Nephron (organoid): Measurements from ENCODE around the gene RNF41.

Experiments
- H3K27ac Mint-ChIP-seq, 3 experiments: 2 replicates each; pipeline ENCODE4 v1.8.0; 2020; ENCODE audit warnings: mixed read lengths in 3 of 3, mild to moderate bottlenecking in 2 of 3, moderate library complexity in 1 of 3
- H3K27me3 Mint-ChIP-seq: 2 replicates; pipeline ENCODE4 v1.8.0; 2021; ENCODE audit warnings: low read depth, mild to moderate bottlenecking, moderate library complexity, mixed read lengths
- H3K36me3 Mint-ChIP-seq: 2 replicates; pipeline ENCODE4 v1.8.0; 2020; ENCODE audit warnings: low read depth, mixed read lengths
- H3K4me1 Mint-ChIP-seq: 2 replicates; pipeline ENCODE4 v1.8.0; 2020; ENCODE audit warnings: mixed read lengths
- H3K4me3 Mint-ChIP-seq, 3 experiments: 2 replicates each; pipeline ENCODE4 v1.8.0; 2020; ENCODE audit warnings: mild to moderate bottlenecking in 3 of 3, mixed read lengths in 3 of 3, moderate library complexity in 2 of 3
- H3K9me3 Mint-ChIP-seq: 2 replicates; pipeline ENCODE4 v1.8.0; 2020; ENCODE audit warnings: mixed read lengths
- CTCF ChIP-seq, 3 experiments: fragments of 200-600 bp; sonication (generic); IDR thresholded peaks; one replicate each; pipeline ENCODE4 v1.5.0; 2021; ENCODE audit warnings: antibody characterized with exemption in 3 of 3; ENCODE audit not compliant: unreplicated experiment in 3 of 3

Gene RNF41

GRCh38 chr12:56237552-56237951 lies 15.8 kb upstream of the RNF41 start:
- H3K27ac Mint-ChIP-seq, result no peak overlapping the region
- peaks cover 28% of the 10 kb centered on the region for H3K36me3 Mint-ChIP-seq
- no peaks in the 10 kb centered on the region for H3K9me3 Mint-ChIP-seq
- TF ChIP-seq CTCF (IDR thresholded peaks at IDR 0.05; ENCODE audit: unreplicated experiment in 3 of 3), result no peak
- H3K4me3 Mint-ChIP-seq, result no peak overlapping the region
- H3K4me1 Mint-ChIP-seq, result no peaks in the 10 kb centered on the region
- H3K27me3 Mint-ChIP-seq, result peaks cover 4% of the 10 kb centered on the region

GRCh38 chr12:56236985-56237384 lies 15.3 kb upstream of the RNF41 start:
- Mint-ChIP-seq H3K4me1 (no peaks in the 10 kb centered on the region), H3K4me3 (no peak overlapping the region), H3K27me3 (peaks cover 4% of the 10 kb centered on the region), H3K27ac (no peak overlapping the region), H3K9me3 (no peaks in the 10 kb centered on the region), H3K36me3 (peaks cover 22% of the 10 kb centered on the region)
- TF ChIP-seq CTCF (IDR thresholded peaks at IDR 0.05; ENCODE audit: unreplicated experiment in 3 of 3), result no peak

- no peaks in the 10 kb centered on the region for H3K4me1 Mint-ChIP-seq
- TF ChIP-seq CTCF (IDR thresholded peaks at IDR 0.05; ENCODE audit: unreplicated experiment in 3 of 3), result no peak
- H3K36me3 Mint-ChIP-seq, result peaks cover 14% of the 10 kb centered on the region
- H3K9me3 Mint-ChIP-seq, result no peaks in the 10 kb centered on the region
- no peak overlapping the region for H3K4me3 Mint-ChIP-seq
- no peak overlapping the region for H3K27ac Mint-ChIP-seq
- H3K27me3 Mint-ChIP-seq, result peaks cover 4% of the 10 kb centered on the region
Measured at GRCh38 chr12:56236091-56236490, 14.4 kb upstream of the RNF41 start.

- no peak overlapping the region for H3K4me3 Mint-ChIP-seq
- H3K9me3 Mint-ChIP-seq, result no peaks in the 10 kb centered on the region
- H3K27me3 Mint-ChIP-seq, result peaks cover 4% of the 10 kb centered on the region
- peaks cover 8% of the 10 kb centered on the region for H3K36me3 Mint-ChIP-seq
- no peak for TF ChIP-seq CTCF (IDR thresholded peaks at IDR 0.05; ENCODE audit: unreplicated experiment in 3 of 3)
- no peaks in the 10 kb centered on the region for H3K4me1 Mint-ChIP-seq
- H3K27ac Mint-ChIP-seq, result no peak overlapping the region
Measured at GRCh38 chr12:56234746-56235436, 13.2 kb upstream of the RNF41 start.

- H3K4me1 Mint-ChIP-seq, result no peaks in the 10 kb centered on the region
- H3K27ac Mint-ChIP-seq, result peak overlapping the region in 2 of 3 experiments; percentile 59 to 96
- H3K27me3 Mint-ChIP-seq, result peaks cover 4% of the 10 kb centered on the region
- no peaks in the 10 kb centered on the region for H3K9me3 Mint-ChIP-seq
- no peak for TF ChIP-seq CTCF (IDR thresholded peaks at IDR 0.05; ENCODE audit: unreplicated experiment in 3 of 3)
- H3K36me3 Mint-ChIP-seq, result peaks cover 6% of the 10 kb centered on the region
- peak overlapping the region in 1 of 3 experiments; percentile 64 for H3K4me3 Mint-ChIP-seq
Measured at GRCh38 chr12:56231184-56231582, 9.5 kb upstream of the RNF41 start.
